K562 (cell line): ENCODE results near the gene ATP5PD. TPM values are rescaled to one million over a fixed set of nuclear protein-coding genes. Genes with fewer than 3 reads are reported as not detected.

Experiments used
- CTBP1 ChIP-seq: fragments of 450-650 bp; IDR thresholded peaks from 2 replicates; pipeline ENCODE4 v1.6.1; 2016; ENCODE audit warnings: borderline replicate concordance
- ESRRA ChIP-seq: fragments of 450-650 bp; IDR thresholded peaks from 2 replicates; pipeline ENCODE4 v1.6.1; 2014; ENCODE audit warnings: low read depth, mild to moderate bottlenecking, moderate library complexity, borderline replicate concordance
- ETS2 ChIP-seq: IDR thresholded peaks from 2 replicates; pipeline ENCODE4 v1.6.1; 2016; ENCODE audit warnings: borderline replicate concordance, missing genetic modification characterization, mild to moderate bottlenecking, moderate library complexity, missing compliant biosample characterization; ENCODE audit not compliant: poor library complexity, severe bottlenecking
- HDAC6 ChIP-seq: IDR thresholded peaks from 2 replicates; pipeline ENCODE4 v1.6.1; 2012; ENCODE audit warnings: low read depth, mild to moderate bottlenecking, control low read depth, inconsistent platforms, low read length, moderate library complexity
- LCOR ChIP-seq: sonication (generic); formaldehyde crosslinking; IDR thresholded peaks from 2 replicates; pipeline ENCODE4 v1.8.0; 2022; ENCODE audit warnings: mild to moderate bottlenecking, missing genetic modification reagents
- MEF2A ChIP-seq: IDR thresholded peaks from 2 replicates; pipeline ENCODE4 v1.6.1; 2011; ENCODE audit warnings: low read depth, mild to moderate bottlenecking, low read length, moderate library complexity; ENCODE audit not compliant: control insufficient read depth
- MTA2 ChIP-seq: fragments of 450-650 bp; IDR thresholded peaks from 2 replicates; pipeline ENCODE4 v1.6.1; 2016; ENCODE audit warnings: low read depth
- MXI1 ChIP-seq: IDR thresholded peaks from 2 replicates; pipeline ENCODE4 v1.6.1; 2011; ENCODE audit warnings: low read depth, mild to moderate bottlenecking, improper control_type of control experiment, low read length
- MYC ChIP-seq, 2 experiments: fragments of 250-450 bp in 1 of 2; sonication (Bioruptor Pico) in 1 of 2; IDR thresholded peaks; 2 replicates each; pipeline versions ENCODE4 v1.5.1 to v1.6.1; 2012 to 2021; ENCODE audit warnings: low read depth in 2 of 2, borderline replicate concordance in 1 of 2, improper control_type of control experiment in 1 of 2, low read length in 1 of 2, mild to moderate bottlenecking in 1 of 2, moderate library complexity in 1 of 2
- NR4A1 ChIP-seq, 2 experiments: fragments of 250-450 bp in 1 of 2; fragments of 450-650 bp in 1 of 2; sonication (Bioruptor Pico) in 1 of 2; IDR thresholded peaks; 2 replicates each; pipeline versions ENCODE4 v1.4.0 to v1.6.1; 2016 to 2020; ENCODE audit warnings: mild to moderate bottlenecking in 2 of 2, missing compliant biosample characterization in 1 of 2, missing genetic modification characterization in 1 of 2, moderate library complexity in 1 of 2
- RAD21 ChIP-seq, 2 experiments: fragments of 250-450 bp in 1 of 2; fragments of 450-650 bp in 1 of 2; sonication (Bioruptor Pico) in 1 of 2; formaldehyde crosslinking in 1 of 2; IDR thresholded peaks in 1 of 2; conservative IDR thresholded peaks in 1 of 2; 2 replicates each; pipeline versions ENCODE4 v1.4.0 to v1.8.0; 2020 to 2022; ENCODE audit warnings: mild to moderate bottlenecking in 2 of 2, moderate library complexity in 1 of 2
- RFX1 ChIP-seq: fragments of 450-650 bp; IDR thresholded peaks from 2 replicates; pipeline ENCODE4 v1.6.1; 2016; ENCODE audit warnings: mild to moderate bottlenecking, moderate library complexity
- SMARCA4 ChIP-seq: fragments of 450-650 bp; IDR thresholded peaks from 2 replicates; pipeline ENCODE4 v1.6.1; 2016
- TEAD4 ChIP-seq, 2 experiments: sonication (generic) in 1 of 2; formaldehyde crosslinking in 1 of 2; IDR thresholded peaks; 2 replicates each; pipeline versions ENCODE4 v1.6.1 to v1.8.0; 2012 to 2022; ENCODE audit warnings: borderline replicate concordance in 1 of 2, inconsistent platforms in 1 of 2, low read length in 1 of 2, mild to moderate bottlenecking in 1 of 2, missing genetic modification reagents in 1 of 2
- THRAP3 ChIP-seq: fragments of 450-650 bp; IDR thresholded peaks from 2 replicates; pipeline ENCODE4 v1.6.1; 2016; ENCODE audit warnings: mild to moderate bottlenecking, inconsistent platforms, borderline replicate concordance
- ZBTB11 ChIP-seq, 3 experiments: fragments of 200-800 bp in 1 of 3; fragments of 250-450 bp in 1 of 3; fragments of 450-650 bp in 1 of 3; sonication (Bioruptor Pico) in 1 of 3; sonication (Bioruptor generic) in 1 of 3; formaldehyde crosslinking in 1 of 3; IDR thresholded peaks; 2 replicates each; pipeline versions ENCODE4 v1.6.1 to v1.8.0; 2016 to 2022; ENCODE audit warnings: mild to moderate bottlenecking in 2 of 3, missing genetic modification characterization in 2 of 3, missing compliant biosample characterization in 1 of 3, moderate library complexity in 1 of 3
- ZNF184 ChIP-seq: sonication (generic); formaldehyde crosslinking; IDR thresholded peaks from 2 replicates; pipeline ENCODE4 v1.5.0; 2020; ENCODE audit warnings: missing genetic modification reagents
- ZNF586 ChIP-seq: fragments of 450-650 bp; formaldehyde crosslinking; conservative IDR thresholded peaks from 2 replicates; pipeline ENCODE4 v1.4.0; 2020; ENCODE audit warnings: mild to moderate bottlenecking, moderate library complexity
- polyA plus RNA-seq, 8 experiments: library from polyadenylated mRNA; depleted of rRNA in 4 of 8; stranded (reverse) in 5 of 8; unstranded in 3 of 8; fragments of >200 nt; fragmentation: Nextera tagmentation in 2 of 8; fragmentation: Illumina TruSeq in 1 of 8; extraction: Ambion mirVana in 2 of 8; extraction: Trizol in 1 of 8; gene quantifications; 2 replicates each; pipeline versions ENCODE4 v1.2.1 to v1.2.3, GENCODE V29; 2011 to 2014; ENCODE audit warnings: inconsistent platforms in 1 of 8, missing spikeins in 1 of 8
- total RNA-seq, 7 experiments: library from RNA; depleted of rRNA in 6 of 7; stranded (reverse); fragments of >200 nt in 6 of 7; fragmentation: Illumina TruSeq in 2 of 7; extraction: Trizol in 2 of 7; gene quantifications; 2 replicates each; pipeline versions ENCODE4 v1.2.1 to v1.2.3, GENCODE V29; 2011 to 2021; ENCODE audit warnings: low replicate concordance in 1 of 7
- TF ChIP-seq, protein P1 (sequence below): sonication (generic); formaldehyde crosslinking; IDR thresholded peaks from 2 replicates; pipeline ENCODE4 v1.9.0; 2022; ENCODE audit warnings: mild to moderate bottlenecking, missing genetic modification reagents
- TF ChIP-seq, protein P2 (sequence below): sonication (generic); formaldehyde crosslinking; IDR thresholded peaks from 2 replicates; pipeline ENCODE4 v1.8.0; 2022; ENCODE audit warnings: missing genetic modification reagents, mild to moderate bottlenecking, moderate library complexity, borderline replicate concordance

Gene ATP5PD
- total and polyA plus RNA-seq, 9 of the 15 experiments (the other 6 are each of a cell fraction or from before 2014, with no cell fraction given), result 271 to 828 (median 432) TPM

GRCh38 chr17:75087558-75088453 is 41.0 kb upstream of the ATP5PD start, which contains the start of gene SLC16A5 (continued):
- no peak for TF ChIP-seq MXI1
- TF ChIP-seq MYC (IDR thresholded peaks at IDR 0.05; ENCODE audit: low read depth, low read length), result peak; percentile 57
- no peak for TF ChIP-seq MYC (CRISPR knock-in tag; IDR thresholded peaks at IDR 0.05; ENCODE audit: borderline replicate concordance, low read depth)
- 0 out of 6 replicates have a peak, but pooled peaks of 1 of the 3 experiments have one; percentile 17 for TF ChIP-seq ZBTB11 (CRISPR knock-in tag; IDR thresholded peaks at IDR 0.05)
- TF ChIP-seq ZNF184 (CRISPR knock-in tag), result no peak
- TF ChIP-seq, protein P1, sequence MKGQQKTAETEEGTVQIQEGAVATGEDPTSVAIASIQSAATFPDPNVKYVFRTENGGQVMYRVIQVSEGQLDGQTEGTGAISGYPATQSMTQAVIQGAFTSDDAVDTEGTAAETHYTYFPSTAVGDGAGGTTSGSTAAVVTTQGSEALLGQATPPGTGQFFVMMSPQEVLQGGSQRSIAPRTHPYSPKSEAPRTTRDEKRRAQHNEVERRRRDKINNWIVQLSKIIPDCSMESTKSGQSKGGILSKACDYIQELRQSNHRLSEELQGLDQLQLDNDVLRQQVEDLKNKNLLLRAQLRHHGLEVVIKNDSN, result 0 out of 2 replicates have a peak, but pooled peaks have one; percentile 32
- TF ChIP-seq TEAD4 (IDR thresholded peaks at IDR 0.05; ENCODE audit: low read length), result no peak
- TF ChIP-seq TEAD4 (CRISPR knock-in tag; IDR thresholded peaks at IDR 0.05; ENCODE audit: borderline replicate concordance), result no peak
- TF ChIP-seq ESRRA, result 0 out of 2 replicates have a peak, but pooled peaks have one; percentile 14
- no peak for TF ChIP-seq MTA2
- TF ChIP-seq RFX1, result no peak
- TF ChIP-seq HDAC6, result no peak
- TF ChIP-seq NR4A1 (CRISPR knock-in tag; IDR thresholded peaks at IDR 0.05), result no peak
- TF ChIP-seq NR4A1 (tag; IDR thresholded peaks at IDR 0.05), result peak; percentile 20; the same call in 1 of the 2 replicates
- TF ChIP-seq, protein P2, sequence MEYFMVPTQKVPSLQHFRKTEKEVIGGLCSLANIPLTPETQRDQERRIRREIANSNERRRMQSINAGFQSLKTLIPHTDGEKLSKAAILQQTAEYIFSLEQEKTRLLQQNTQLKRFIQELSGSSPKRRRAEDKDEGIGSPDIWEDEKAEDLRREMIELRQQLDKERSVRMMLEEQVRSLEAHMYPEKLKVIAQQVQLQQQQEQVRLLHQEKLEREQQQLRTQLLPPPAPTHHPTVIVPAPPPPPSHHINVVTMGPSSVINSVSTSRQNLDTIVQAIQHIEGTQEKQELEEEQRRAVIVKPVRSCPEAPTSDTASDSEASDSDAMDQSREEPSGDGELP (CRISPR knock-in tag), result 0 out of 2 replicates have a peak, but pooled peaks have one; percentile 48
- no peak for TF ChIP-seq MEF2A
- no peak for TF ChIP-seq SMARCA4
- TF ChIP-seq ZNF586, result no peak
- TF ChIP-seq ETS2 (tag), result no peak
- TF ChIP-seq THRAP3, result no peak
- TF ChIP-seq RAD21 (CRISPR knock-in tag; conservative IDR thresholded peaks at IDR 0.05 in 1 of 2, IDR thresholded peaks at IDR 0.05 in 1 of 2), result peak in 1 of 2 experiments; percentile 1; a peak in 1 of 4 replicates
- TF ChIP-seq CTBP1, result peak; percentile 35; the same call in 1 of the 2 replicates
- no peak for TF ChIP-seq LCOR (CRISPR knock-in tag)
